Naive B cell (primary cell): ENCODE results near the gene FGFR1OP2. TPM values are rescaled to one million over a fixed set of nuclear protein-coding genes. Genes with fewer than 3 reads are reported as not detected.

Experiments
- ATAC-seq, 2 donors: fragments of 150-1000 bp; cut with Tn5 transposase; 2 replicates each; pipeline ENCODE4 v1.10.0; 2021; ENCODE audit warnings: low read depth in 2 of 2, mild to moderate bottlenecking in 2 of 2, moderate library complexity in 2 of 2
- DNase-seq: peaks from one replicate; pipeline ENCODE4 v3.0.0; 2022
- H3K27ac Mint-ChIP-seq, 6 donors: one replicate each; pipeline ENCODE4 v1.8.0; 2020 to 2022; ENCODE audit warnings: mild to moderate bottlenecking in 6 of 6, mixed read lengths in 6 of 6, moderate library complexity in 5 of 6, inconsistent platforms in 2 of 6
- H3K27me3 Mint-ChIP-seq, 3 donors: one replicate each; pipeline ENCODE4 v1.8.0; 2021 to 2022; ENCODE audit warnings: mixed read lengths in 3 of 3, mild to moderate bottlenecking in 1 of 3
- H3K36me3 Mint-ChIP-seq, 2 donors: one replicate each; pipeline ENCODE4 v1.8.0; 2020 to 2022; ENCODE audit warnings: mixed read lengths in 2 of 2, inconsistent platforms in 1 of 2, mild to moderate bottlenecking in 1 of 2
- H3K4me1 Mint-ChIP-seq, 3 donors: one replicate each; pipeline ENCODE4 v1.8.0; 2020 to 2022; ENCODE audit warnings: mixed read lengths in 3 of 3, inconsistent platforms in 1 of 3, mild to moderate bottlenecking in 1 of 3, moderate library complexity in 1 of 3
- H3K4me3 Mint-ChIP-seq, 8 donors: one replicate each; pipeline ENCODE4 v1.8.0; 2020 to 2022; ENCODE audit warnings: mild to moderate bottlenecking in 8 of 8, mixed read lengths in 8 of 8, moderate library complexity in 8 of 8, inconsistent platforms in 2 of 8
- H3K9me3 Mint-ChIP-seq, 7 donors: one replicate each; pipeline ENCODE4 v1.8.0; 2020 to 2022; ENCODE audit warnings: mixed read lengths in 7 of 7, mild to moderate bottlenecking in 5 of 7, inconsistent platforms in 2 of 7, moderate library complexity in 1 of 7
- polyA plus RNA-seq, 6 donors: library from polyadenylated mRNA; unstranded; fragments of 300-500 nt; fragmentation: Illumina TruSeq; gene quantifications; one replicate each; pipeline ENCODE4 v1.2.3, GENCODE V29; 2021; ENCODE audit warnings: low read depth in 6 of 6

The FGFR1OP2 gene
- polyA plus RNA-seq, 6 donors from 2014 or later: 54.2 to 68.4 (median 59.5) TPM

GRCh38 chr12:27013611-27014084 is 75.4 kb downstream of the FGFR1OP2 start:
- no peak for ATAC-seq
- H3K9me3 Mint-ChIP-seq: peaks cover 0 to 2% (median 0%) of the 10 kb centered on the region in 7 donors
- H3K36me3 Mint-ChIP-seq: no peaks in the 10 kb centered on the region
- peak overlapping the region; percentile 89 to 98 (median 96) for H3K27ac Mint-ChIP-seq
- H3K4me3 Mint-ChIP-seq: peak overlapping the region; percentile 84 to 96 (median 94)
- H3K27me3 Mint-ChIP-seq: no peaks in the 10 kb centered on the region
- no peak for DNase-seq
- H3K4me1 Mint-ChIP-seq: peaks cover 20 to 56% (median 36%) of the 10 kb centered on the region in 3 donors

- Mint-ChIP-seq H3K9me3 (peaks cover 0 to 2% (median 0%) of the 10 kb centered on the region in 7 donors), H3K4me1 (peaks cover 20 to 54% (median 36%) of the 10 kb centered on the region in 3 donors), H3K4me3 (peak within 1 kb of the TSS; percentile 84 to 96 (median 94)), H3K27ac (peak within 1 kb of the TSS; percentile 96 to 98 (median 97)), H3K27me3 (no peaks in the 10 kb centered on the region), H3K36me3 (no peaks in the 10 kb centered on the region)
- DNase-seq: peak; percentile 97
- peak; percentile 79 to 81 for ATAC-seq
Measured at GRCh38 chr12:27014085-27014858, 76.0 kb downstream of the FGFR1OP2 start, which contains the start of gene TM7SF3. TM7SF3 (minus strand) TSS chr12:27014384; CDS start chr12:27014168, 216 bp downstream.

- no peak for ATAC-seq
- no peaks in the 10 kb centered on the region for H3K36me3 Mint-ChIP-seq
- peaks cover 17 to 46% (median 28%) of the 10 kb centered on the region in 3 donors for H3K4me1 Mint-ChIP-seq
- peak overlapping the region; percentile 82 to 96 (median 92) for H3K4me3 Mint-ChIP-seq
- no peaks in the 10 kb centered on the region for H3K27me3 Mint-ChIP-seq
- H3K27ac Mint-ChIP-seq: peak overlapping the region; percentile 96 to 98 (median 97)
- H3K9me3 Mint-ChIP-seq: peaks cover 0 to 2% (median 0%) of the 10 kb centered on the region in 7 donors
- no peak for DNase-seq
Measured at GRCh38 chr12:27014859-27015729, 76.8 kb downstream of the FGFR1OP2 start.

- Mint-ChIP-seq H3K4me3 (peak overlapping the region in 5 of 8 donors; percentile 16 to 94 (median 82)), H3K4me1 (peaks cover 14 to 40% (median 22%) of the 10 kb centered on the region in 3 donors), H3K27ac (peak overlapping the region in 5 of 6 donors; percentile 56 to 98 (median 97)), H3K36me3 (no peaks in the 10 kb centered on the region), H3K9me3 (peaks cover 0 to 2% (median 0%) of the 10 kb centered on the region in 7 donors), H3K27me3 (no peaks in the 10 kb centered on the region)
- DNase-seq (peak; percentile 39), ATAC-seq (no peak)
Measured at GRCh38 chr12:27015730-27016076, 77.4 kb downstream of the FGFR1OP2 start.

Other genes with a start within 250 kb of the FGFR1OP2 start
- gene ITPR2, start 105.3 kb upstream of the FGFR1OP2 start, polyA plus RNA-seq: 10 to 100 TPM in 5 of 6 donors, 1 to 10 TPM in 1; 6.7 to 23.6 (median 20.6) TPM
- gene INTS13, start 489 bp upstream of the FGFR1OP2 start, polyA plus RNA-seq: 10 to 100 TPM in 4 of 6 donors, 1 to 10 TPM in 2; 5.0 to 23.3 (median 14.7) TPM
- gene TM7SF3, start 75.9 kb downstream of the FGFR1OP2 start, polyA plus RNA-seq: 10 to 100 TPM; 41.7 to 94.0 (median 56.9) TPM
- gene MED21, start 84.1 kb downstream of the FGFR1OP2 start, polyA plus RNA-seq: 10 to 100 TPM; 14.6 to 30.2 (median 25.2) TPM
- gene C12orf71, start 144.1 kb downstream of the FGFR1OP2 start, polyA plus RNA-seq: not detected